ENCODE results near the gene NOX3. TPM values are rescaled to one million over a fixed set of nuclear protein-coding genes. Genes with fewer than 3 reads are reported as not detected.

The NOX3 gene
- total and polyA plus RNA-seq, 8 donors = not detected

DNA sequence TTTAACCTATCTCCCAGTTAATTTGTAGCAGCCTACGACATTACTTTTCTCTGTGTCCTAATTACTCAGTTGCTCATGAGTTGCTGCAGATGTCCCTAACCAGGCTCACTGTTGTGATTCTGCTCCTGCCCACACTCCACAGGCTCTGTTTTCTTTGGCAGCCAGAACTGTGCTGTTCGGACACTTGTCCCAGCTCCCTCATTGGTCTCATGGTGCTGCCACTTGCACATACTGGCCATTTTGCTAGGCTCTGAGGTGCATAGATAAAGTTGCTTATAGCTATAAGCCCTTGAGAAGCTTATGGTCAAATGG, 55.0 kb downstream of the NOX3 start:
- no peaks in the 10 kb centered on the region for H3K27me3 ChIP-seq
- no peak overlapping the region for H3K27ac ChIP-seq
- no peaks in the 10 kb centered on the region for H3K36me3 ChIP-seq
- intact Hi-C loops (cut with DNase I; ENCODE audit: low total_unique reads) = no loop called here
- no peak overlapping the region for H3K4me3 ChIP-seq
- 78 to 95% (median 92%) methylated on average over 2 of the region's 2 CpGs for WGBS, 5 donors
- H3K9me3 ChIP-seq = no peaks in the 10 kb centered on the region
- no peaks in the 10 kb centered on the region for H3K4me1 ChIP-seq
- no peak for DNase-seq
- TF ChIP-seq POLR2A (IDR thresholded peaks at IDR 0.05) (no peak), POLR2AphosphoS5 (IDR thresholded peaks at IDR 0.05) (no peak), EP300 (IDR thresholded peaks at IDR 0.05) (no peak)
- TF ChIP-seq, protein P1, sequence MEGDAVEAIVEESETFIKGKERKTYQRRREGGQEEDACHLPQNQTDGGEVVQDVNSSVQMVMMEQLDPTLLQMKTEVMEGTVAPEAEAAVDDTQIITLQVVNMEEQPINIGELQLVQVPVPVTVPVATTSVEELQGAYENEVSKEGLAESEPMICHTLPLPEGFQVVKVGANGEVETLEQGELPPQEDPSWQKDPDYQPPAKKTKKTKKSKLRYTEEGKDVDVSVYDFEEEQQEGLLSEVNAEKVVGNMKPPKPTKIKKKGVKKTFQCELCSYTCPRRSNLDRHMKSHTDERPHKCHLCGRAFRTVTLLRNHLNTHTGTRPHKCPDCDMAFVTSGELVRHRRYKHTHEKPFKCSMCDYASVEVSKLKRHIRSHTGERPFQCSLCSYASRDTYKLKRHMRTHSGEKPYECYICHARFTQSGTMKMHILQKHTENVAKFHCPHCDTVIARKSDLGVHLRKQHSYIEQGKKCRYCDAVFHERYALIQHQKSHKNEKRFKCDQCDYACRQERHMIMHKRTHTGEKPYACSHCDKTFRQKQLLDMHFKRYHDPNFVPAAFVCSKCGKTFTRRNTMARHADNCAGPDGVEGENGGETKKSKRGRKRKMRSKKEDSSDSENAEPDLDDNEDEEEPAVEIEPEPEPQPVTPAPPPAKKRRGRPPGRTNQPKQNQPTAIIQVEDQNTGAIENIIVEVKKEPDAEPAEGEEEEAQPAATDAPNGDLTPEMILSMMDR (IDR thresholded peaks at IDR 0.05) = no peak

DNA sequence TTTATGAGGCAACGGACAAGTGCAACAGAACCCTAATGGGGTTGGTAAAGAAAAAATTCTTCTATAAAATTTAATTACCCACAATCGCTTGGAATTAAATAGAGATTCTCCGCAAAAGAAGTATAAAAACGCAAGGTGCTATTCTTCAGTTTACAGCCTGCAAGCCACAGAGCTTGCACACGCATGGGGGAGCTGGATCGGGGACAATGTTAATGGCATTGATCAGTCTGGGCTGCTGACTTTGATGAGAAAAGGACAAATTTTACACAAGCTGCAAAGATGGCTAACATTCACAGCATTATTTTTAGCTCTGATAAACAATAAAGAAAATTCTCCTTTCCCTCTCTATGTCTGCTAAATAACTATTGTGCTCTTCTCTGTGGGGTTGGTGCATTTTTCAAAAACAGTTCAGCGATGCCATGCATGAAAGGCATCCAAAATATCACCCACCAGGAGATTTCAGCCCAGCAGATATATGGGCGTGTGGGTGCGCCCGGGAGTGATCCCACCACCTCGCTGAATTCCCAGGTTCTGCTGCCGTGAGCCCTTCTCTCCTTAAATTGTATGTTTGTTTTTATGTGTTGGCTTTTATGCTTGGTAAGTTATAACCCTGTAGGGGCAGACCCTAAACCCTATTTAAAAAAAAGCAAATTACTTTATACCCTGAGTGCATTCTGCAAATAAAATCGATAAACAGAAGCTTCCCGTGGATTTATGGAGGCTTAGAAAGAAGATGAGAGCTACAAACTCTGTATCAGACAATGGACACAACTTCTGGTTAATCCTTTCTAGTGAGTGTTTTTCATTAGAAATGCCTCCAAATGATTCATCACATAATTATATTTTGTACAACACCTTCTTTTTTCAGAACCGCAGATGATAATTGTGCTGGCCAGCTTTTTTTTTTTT, 55.6 kb downstream of the NOX3 start:
- TF ChIP-seq POLR2AphosphoS5 (IDR thresholded peaks at IDR 0.05) = no peak
- no peak for TF ChIP-seq EP300 (IDR thresholded peaks at IDR 0.05)
- no peak for TF ChIP-seq POLR2A (IDR thresholded peaks at IDR 0.05)
- TF ChIP-seq, protein P1 (IDR thresholded peaks at IDR 0.05) = no peak
- Histone ChIP-seq H3K27ac (no peak overlapping the region), H3K4me3 (no peak overlapping the region), H3K4me1 (no peaks in the 10 kb centered on the region), H3K9me3 (no peaks in the 10 kb centered on the region), H3K36me3 (no peaks in the 10 kb centered on the region), H3K27me3 (no peaks in the 10 kb centered on the region)
- intact Hi-C loops (cut with DNase I; ENCODE audit: low total_unique reads) = no loop called here
- WGBS, 5 donors = 87 to 92% (median 88%) methylated on average over 15 of the region's 15 CpGs
- no peak for DNase-seq

DNA sequence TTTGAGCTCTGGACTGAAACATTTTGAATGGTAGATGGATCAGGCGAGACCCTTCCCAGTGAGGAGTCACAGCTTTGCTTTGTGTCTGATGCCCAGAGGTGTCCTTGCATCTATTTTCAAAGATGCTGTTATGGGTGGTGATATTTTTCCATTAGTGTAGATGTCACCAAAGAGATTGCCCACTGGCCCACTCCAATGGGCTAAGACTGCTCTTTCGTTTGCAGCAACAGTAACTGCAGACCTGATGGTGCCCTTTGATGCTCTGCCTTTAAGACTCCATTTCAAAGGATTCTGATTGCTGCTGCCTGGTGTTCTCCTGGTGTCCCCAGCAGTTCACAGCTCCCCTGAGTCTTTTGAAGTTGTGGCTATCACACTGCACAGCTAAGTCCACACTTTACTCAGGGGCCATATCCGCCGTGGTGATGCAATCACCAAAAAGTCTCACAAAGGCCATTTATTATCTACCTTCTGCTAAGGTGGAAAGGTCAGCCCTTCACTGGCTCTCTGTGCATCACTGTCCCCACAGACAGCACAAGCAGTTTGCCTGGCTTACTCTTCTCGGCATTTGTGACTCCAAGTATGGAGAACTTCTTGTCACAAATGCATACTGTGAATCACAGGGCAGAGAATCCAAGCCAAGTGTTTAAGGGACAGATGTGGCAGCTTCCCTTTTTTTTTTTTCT, 56.4 kb downstream of the NOX3 start:
- Histone ChIP-seq H3K4me3 (no peak overlapping the region), H3K27ac (no peak overlapping the region), H3K36me3 (no peaks in the 10 kb centered on the region), H3K9me3 (no peaks in the 10 kb centered on the region), H3K27me3 (no peaks in the 10 kb centered on the region), H3K4me1 (no peaks in the 10 kb centered on the region)
- intact Hi-C loops (cut with DNase I; ENCODE audit: low total_unique reads) = no loop called here
- TF ChIP-seq POLR2AphosphoS5 (IDR thresholded peaks at IDR 0.05) = no peak
- WGBS, 5 donors = 65 to 80% (median 75%) methylated on average over 5 of the region's 5 CpGs
- no peak for DNase-seq

DNA sequence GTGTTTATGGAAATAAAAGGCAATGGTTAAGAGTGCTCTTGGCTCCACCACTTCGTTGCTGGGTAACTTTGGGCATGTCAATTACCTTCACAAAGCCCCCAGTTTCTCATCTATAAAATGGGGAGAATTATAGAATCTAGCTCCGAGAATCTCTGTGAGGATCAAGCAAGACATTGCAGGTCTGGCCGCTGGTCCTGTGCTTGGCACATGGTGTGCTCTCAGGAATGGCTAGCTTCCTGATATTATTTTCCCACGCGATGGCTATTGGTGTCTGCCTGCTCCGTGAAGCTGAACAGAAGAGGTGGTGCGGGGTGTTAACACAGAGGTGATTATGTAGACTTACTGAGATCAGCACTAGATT, 57.0 kb downstream of the NOX3 start:
- intact Hi-C loops (cut with DNase I; ENCODE audit: low total_unique reads) = no loop called here
- no peak for TF ChIP-seq POLR2A (IDR thresholded peaks at IDR 0.05)
- no peak for TF ChIP-seq EP300 (IDR thresholded peaks at IDR 0.05)
- Histone ChIP-seq H3K4me3 (no peak overlapping the region), H3K27ac (no peak overlapping the region), H3K4me1 (no peaks in the 10 kb centered on the region), H3K9me3 (no peaks in the 10 kb centered on the region), H3K27me3 (no peaks in the 10 kb centered on the region), H3K36me3 (no peaks in the 10 kb centered on the region)
- no peak for DNase-seq
- WGBS, 5 donors = 88 to 93% (median 90%) methylated on average over 7 of the region's 7 CpGs

DNA sequence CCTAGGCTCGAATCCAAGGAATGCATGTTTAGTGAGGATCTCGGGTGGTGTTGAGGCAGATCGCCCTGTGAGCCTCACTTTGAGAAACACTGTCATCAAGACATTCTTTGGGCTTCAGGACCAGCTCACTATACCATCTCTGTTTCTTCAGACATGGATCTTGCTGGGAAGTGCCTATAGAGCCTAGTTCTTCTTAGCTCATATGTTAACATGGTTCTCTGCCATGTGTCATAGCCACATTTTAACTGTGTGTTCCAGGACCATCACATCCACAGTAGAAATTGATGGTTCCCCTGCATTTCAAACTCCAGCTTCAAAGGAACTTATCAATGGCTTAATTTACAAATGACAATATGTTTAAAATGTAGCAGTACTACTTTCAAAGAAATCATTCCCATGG, 57.4 kb downstream of the NOX3 start:
- intact Hi-C loops (cut with DNase I; ENCODE audit: low total_unique reads) = no loop called here
- TF ChIP-seq, protein P1 (IDR thresholded peaks at IDR 0.05) = no peak
- TF ChIP-seq POLR2A (IDR thresholded peaks at IDR 0.05) (no peak), POLR2AphosphoS5 (IDR thresholded peaks at IDR 0.05) (no peak), EP300 (IDR thresholded peaks at IDR 0.05) (no peak)
- H3K9me3 ChIP-seq = no peaks in the 10 kb centered on the region
- H3K4me1 ChIP-seq = no peaks in the 10 kb centered on the region
- no peak overlapping the region for H3K27ac ChIP-seq
- no peaks in the 10 kb centered on the region for H3K36me3 ChIP-seq
- H3K27me3 ChIP-seq = no peaks in the 10 kb centered on the region
- no peak overlapping the region for H3K4me3 ChIP-seq
- WGBS, 5 donors = 68 to 91% (median 85%) methylated on average over 3 of the region's 3 CpGs
- DNase-seq = no peak
